ENCODE results near the gene GPS2.

The GPS2 gene

DNA sequence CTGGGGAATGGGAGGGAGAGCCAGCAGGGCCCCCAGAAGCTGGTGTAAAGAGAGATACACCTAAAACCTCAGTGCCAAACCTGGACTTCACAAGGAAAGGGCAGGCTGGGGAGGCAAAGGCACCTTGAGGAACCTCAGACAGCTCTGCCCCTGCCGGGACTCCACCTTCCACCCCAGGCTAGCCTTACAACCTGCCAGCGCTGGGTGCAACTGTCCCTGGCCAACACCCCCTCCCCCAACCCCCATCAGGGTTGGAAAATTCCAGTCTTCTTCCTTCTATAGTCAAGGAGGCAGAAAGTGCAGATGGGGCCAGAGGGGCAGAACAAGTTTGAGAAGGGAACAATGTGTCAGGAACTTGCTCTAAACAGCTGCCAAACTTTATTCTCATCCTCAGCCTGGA lies 23.0 kb downstream of the GPS2 start:
- DNase-seq = no peak

DNA sequence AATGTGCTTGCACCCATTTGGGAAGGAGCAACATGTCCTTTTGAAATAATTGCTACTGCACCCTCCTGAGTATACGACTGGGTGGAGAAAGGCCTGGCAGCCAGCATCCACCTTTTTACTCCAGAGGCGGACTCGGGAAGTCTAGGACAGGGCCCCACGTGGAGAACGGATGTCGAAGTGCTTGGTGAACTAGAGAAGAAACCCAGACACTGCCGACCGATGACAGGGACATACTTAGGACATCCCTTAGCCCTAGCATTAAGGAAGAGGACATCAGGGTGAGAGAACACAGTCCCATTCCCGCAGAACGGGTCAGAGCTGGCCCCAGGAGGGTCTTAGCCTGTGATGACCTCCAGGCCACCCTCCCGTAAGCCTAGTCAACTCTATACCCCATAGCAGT lies 24.5 kb downstream of the GPS2 start:
- DNase-seq = no peak

DNA sequence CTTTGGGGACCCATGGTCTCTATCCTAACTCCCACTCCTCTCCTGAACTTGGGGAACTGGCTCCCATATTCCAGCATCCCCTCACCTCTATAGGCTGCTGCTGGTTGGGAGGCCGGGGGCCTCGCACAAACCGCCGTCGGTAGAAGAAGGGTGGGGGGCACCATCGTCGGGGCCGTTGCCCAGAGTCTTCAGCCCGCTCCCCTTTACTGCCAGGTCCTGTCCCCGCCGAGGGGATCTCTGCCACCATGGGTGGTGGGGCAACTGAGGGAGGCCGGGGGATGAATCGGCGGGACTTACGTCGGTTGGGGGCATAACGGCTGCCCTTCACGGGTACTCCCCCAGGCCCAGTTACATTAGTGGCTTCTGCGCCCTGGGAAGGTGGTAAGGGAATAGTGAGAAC lies 25.0 kb downstream of the GPS2 start:
- DNase-seq = no peak

DNA sequence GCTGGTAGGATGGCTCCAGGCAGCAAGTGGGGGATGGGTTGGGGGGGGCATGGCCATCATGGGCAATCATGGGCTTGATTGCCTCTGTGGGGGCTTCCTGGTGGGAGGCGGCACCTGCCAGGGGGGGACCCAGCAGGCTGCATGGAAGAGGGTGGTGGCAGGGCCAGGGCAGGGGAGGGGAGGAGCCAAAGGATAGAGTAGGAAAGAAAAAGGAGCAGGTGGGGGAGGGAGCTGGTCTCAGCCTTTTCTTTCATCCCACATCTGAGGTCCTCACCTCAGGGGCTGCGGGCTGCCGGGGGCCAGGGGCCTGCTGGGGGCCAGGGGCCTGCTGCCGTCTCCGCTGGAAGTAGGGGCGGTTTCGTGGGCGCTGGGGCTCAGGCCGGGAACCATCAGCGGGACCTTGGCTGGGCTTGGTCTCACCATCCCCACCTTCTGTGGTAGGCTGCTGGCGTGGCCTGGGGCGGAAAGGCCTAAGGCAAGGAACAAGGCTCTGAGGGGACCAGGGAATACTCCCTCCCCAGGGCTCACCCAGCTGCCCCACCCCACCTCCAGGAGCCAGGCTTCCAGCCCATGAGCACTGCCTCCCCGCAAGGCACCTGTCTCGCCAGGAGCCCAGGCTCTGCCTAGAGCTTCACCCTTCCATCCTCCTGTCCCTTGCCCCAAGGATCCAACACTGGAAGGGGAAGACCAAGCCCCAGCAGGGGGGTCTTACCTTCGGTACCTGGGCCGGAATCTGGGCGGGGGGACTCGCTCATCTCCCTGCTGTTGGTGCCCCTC lies 25.7 kb downstream of the GPS2 start:
- no peak for DNase-seq

DNA sequence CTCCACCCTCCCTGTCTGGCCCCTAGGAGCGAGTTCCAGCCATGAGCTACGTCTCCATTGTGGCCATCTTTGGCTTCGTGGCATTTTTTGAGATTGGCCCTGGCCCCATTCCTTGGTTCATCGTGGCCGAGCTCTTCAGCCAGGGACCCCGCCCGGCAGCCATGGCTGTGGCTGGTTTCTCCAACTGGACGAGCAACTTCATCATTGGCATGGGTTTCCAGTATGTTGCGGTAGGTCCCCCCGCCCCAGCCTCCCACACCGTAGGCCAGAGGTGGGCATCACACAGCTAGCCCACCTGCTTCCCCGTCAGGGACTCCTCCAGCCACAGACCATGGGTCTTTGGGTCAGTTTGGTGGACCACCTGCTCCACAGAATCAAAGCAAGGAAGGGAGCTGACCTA lies 29.5 kb downstream of the GPS2 start:
- no peak for DNase-seq

DNA sequence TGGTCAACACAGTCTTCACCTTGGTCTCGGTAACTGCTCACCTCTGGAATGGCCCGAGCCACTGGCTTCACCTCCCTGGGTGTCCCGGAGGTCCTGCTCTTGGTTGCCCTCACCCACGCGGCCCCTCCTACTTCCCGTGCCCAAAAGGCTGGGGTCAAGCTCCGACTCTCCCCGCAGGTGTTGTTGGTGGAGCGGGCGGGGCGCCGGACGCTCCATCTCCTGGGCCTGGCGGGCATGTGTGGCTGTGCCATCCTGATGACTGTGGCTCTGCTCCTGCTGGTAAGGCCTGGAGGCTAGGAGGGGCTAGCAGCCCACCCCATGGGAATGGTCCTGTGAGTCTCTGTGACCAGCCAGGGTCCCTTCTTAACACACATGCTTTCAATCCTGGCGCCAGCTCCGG lies 30.2 kb downstream of the GPS2 start:
- no peak for DNase-seq

DNA sequence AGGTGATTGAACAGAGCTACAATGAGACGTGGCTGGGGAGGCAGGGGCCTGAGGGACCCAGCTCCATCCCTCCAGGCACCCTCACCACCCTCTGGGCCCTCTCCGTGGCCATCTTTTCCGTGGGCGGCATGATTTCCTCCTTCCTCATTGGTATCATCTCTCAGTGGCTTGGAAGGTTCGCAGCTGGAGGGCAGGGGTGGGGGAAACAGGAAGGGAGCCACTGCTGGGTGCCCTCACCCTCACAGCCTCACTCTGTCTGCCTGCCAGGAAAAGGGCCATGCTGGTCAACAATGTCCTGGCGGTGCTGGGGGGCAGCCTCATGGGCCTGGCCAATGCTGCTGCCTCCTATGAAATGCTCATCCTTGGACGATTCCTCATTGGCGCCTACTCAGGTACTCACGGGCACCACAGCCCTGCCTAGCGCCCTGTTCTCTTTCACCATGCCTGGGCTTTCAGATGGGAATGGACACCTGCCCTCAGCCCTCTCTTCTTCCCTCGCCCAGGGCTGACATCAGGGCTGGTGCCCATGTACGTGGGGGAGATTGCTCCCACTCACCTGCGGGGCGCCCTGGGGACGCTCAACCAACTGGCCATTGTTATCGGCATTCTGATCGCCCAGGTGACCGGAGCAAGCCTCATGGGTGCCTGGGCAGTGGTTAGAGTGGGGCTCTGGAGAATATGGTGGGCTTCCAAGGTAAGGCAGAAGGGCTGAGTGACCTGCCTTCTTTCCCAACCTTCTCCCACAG lies 31.5 kb downstream of the GPS2 start:
- peak; percentile 29 to 38 for DNase-seq

DNA sequence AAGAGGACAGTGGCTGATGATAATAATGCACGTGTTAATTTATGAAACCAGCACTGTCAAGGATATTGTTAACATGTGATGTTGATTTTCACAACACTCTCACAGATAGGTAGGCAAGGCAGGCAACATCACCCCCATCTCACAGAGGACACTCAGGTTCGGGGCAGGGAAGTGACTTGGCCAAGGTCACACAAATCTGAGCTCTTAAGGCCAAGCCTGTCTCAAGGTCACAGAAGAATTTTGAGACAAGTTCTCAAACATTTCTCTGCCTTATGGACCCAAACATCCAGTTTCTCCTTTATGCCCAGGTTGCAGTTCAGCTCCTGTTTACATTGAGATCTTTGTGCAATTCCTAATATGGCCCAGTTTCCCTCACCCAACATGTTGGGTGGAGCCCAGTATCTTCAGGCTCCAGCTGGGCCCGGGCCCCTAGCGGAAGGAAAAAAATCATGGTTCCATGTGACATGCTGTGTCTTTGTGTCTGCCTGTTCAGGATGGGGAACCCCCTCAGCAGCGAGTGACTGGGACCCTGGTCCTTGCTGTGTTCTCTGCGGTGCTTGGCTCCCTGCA lies 32.3 kb downstream of the GPS2 start:
- DNase-seq = peak in 1 of 2 donors; percentile 27

DNA sequence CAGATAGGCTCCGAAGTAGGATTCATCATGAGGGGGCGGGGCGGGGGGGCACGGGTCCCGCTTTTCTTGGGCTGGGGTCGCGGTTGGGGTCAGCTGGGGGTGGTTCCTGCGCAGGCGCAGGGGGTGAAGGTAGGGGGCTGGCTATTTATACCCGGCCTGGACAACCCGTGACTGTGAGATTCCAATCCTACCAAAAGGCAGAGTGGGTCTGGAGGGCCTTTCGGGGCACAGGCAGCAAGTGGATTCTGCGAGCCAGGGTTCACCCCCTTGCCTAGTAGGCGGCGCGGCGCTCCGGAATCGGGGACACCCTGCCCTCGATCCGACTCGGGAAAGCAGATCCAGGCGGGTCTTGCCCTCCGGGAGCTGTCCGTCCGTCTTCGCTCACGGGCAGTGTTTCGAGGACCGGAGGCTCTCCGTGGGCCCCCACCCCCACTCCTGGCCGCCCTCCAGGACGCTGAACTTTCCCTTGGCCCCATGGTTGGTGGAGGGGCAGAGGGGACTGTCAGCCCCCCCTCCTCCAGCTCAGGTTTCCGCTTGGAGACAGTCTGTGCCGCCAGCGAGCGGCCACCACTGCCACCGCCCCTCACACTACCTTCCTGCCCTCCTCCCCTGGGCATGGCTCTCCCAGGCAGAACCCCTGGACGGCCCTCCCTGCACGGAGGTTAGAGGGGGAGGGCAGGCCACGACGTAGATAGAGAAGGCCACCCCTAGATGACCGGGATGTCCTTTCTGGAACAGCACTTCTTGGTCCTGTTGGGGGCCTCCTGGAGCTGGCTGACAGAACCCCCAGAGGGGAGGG lies 33.0 kb downstream of the GPS2 start:
- DNase-seq = no peak

DNA sequence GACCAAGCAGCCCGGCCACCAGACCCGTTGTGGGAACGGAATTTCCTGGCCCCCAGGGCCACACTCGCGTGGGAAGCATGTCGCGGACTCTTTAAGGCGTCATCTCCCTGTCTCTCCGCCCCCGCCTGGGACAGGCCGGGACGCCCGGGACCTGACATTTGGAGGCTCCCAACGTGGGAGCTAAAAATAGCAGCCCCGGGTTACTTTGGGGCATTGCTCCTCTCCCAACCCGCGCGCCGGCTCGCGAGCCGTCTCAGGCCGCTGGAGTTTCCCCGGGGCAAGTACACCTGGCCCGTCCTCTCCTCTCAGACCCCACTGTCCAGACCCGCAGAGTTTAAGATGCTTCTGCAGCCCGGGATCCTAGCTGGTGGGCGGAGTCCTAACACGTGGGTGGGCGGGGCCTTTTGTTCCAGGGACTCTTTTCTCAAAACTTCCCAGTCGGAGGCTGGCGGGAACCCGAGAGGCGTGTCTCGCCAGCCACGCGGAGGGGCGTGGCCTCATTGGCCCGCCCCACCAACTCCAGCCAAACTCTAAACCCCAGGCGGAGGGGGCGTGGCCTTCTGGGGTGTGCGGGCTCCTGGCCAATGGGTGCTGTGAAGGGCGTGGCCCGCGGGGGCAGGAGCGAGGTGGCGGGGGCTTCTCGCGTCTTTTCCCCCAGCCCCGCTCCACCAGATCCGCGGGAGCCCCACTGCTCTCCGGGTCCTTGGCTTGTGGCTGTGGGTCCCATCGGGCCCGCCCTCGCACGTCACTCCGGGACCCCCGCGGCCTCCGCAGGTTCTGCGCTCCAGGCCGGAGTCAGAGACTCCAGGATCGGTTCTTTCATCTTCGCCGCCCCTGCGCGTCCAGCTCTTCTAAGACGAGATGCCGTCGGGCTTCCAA lies 33.8 kb downstream of the GPS2 start, which contains the start of gene SLC2A4:
SLC2A4 (plus strand) TSS at position 645 of the 879 bp plus-strand sequence; CDS start at position 862, 217 bp downstream.
- peak; percentile 96 to 98 for DNase-seq

DNA sequence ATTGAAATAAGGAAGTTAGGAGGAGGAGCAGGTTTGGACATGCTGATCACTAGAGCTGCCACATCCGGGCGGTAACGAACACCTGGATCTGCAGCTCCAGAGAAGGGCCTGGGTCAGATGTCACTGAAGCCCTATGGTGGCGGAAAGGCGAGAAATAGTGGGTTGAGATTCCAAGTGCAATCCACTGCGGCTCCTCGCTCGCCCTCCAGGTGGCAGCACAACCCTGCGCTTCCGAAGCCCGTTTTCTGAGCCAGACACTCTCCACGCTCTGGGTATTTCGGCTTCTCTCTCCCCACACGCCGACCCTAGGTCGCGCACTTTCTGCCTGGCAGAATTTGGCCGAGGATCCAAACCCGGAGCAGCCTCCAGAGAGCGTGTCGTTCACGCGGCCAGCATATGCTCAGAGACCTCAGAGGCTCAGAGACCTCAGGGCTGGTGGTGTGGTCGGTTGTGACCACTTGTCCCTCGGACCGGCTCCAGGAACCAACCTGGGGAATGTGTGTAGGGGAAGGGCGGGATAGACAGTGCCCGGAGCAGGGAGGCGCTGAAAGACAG lies 34.6 kb downstream of the GPS2 start:
- peak; percentile 70 to 96 for DNase-seq

DNA sequence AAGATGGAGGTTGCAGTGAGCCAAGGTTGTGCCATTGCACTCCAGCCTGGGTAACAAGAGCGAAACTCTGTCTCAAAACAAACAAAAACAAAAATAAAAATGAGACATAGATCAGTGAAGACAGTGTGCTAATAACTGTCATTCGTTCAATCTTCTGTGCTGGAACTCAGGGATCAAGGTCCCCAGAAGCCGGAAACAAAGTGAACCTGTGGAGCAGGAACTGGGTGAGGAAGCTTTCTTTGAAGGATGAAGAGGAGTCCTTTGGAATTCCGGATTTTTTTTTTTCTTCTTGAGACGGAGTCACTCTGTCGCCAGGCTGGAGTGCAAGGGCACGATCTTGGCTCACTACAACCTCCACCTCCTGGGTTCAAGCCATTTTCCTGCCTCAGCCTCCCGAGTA lies 35.7 kb downstream of the GPS2 start:
- no peak for DNase-seq

DNA sequence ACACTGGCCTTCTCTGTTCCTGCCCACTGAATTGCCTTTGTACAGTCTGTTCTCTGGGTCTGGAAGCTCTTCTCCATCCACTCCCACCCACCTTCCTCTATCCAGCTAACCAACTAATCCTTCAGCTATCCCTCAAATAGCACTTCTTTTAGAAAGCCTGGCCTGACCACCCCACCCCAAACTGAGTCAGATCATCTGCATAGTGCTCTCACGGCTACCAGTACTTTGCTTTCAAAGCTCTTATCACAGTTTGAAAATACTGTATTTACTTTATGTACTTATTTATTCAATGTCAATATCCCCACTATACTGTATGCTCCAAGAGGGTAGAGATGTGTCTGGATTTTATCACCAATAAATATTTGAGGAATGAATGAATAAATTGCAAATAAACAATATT lies 48.4 kb downstream of the GPS2 start:
- DNase-seq = no peak

DNA sequence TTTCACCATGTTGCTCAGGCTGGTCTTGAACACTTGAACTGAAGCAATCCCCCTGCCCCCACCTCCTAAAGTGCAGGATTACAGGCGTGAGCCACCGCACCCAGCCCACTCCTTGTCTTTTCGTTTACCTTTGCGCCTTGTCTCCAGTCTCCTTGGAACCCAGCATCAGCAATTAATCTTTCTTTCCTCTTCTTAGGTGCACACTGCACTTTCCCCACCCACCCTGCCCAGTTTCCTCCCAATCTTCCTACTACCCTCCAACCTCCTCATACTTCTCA lies 51.4 kb downstream of the GPS2 start:
- no peak for DNase-seq

DNA sequence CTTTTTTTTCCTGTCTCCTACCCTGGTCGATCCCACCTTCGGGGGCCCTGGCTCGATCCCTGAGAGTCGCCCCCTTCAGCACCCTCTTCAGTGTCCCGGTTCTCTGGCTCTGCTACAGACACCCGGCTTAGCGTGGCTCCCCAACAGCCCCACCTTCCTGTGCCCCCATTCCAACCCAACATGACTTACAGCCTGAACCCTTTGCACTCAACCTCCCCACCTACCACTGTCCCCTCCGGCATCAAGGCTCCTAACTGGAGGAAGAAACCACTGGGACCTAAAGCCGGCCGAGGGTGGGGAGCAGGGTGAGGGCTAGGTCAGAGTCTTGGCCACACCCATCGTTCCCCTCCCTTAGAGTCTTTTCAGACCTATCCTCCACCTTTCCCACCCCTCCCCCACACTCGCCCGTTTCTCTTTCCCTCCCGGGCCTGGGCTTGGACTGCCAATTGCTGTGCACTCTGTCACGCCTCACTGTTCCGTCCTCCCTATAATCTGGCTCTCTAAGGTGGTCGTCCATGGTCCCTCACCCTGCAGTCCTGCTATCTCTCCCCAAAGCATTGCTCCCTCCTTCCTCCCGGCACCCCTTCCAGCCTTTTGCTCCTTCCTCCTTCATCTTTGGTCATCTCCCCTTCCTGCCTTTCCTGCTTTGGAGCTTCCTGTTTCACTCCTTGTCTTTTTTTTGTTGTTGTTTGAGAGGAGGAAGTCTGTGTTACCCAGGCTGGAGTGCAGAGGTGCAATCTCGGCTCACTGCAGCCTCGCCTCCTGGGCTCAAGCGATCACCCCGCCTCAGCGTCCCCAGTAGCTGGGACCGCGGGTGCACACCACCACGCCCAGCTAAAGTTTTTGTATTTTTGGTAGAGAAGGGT lies 52.0 kb downstream of the GPS2 start:
- peak in 1 of 2 donors; percentile 34 for DNase-seq

Measured in inflammatory macrophage treated with lipopolysaccharide for 1 hour (primary cell).